K562 (cell line): ENCODE results near the gene SASH3. TPM values are rescaled to one million over a fixed set of nuclear protein-coding genes. Genes with fewer than 3 reads are reported as not detected.

Source experiments
- ATAC-seq: fragments of 200-7000 bp; cut with Tn5 transposase; 3 replicates; pipeline ENCODE4 v1.9.1; 2020; ENCODE audit warnings: moderate library complexity
- Bru-seq: library from RNA; stranded (reverse); fragments of 400-500 nt; gene quantifications from one replicate; lab custom pipeline; 2021; lab: Mats Ljungman, UMichigan
- BruChase-seq, 2 experiments: library from RNA; stranded (reverse); fragments of 400-500 nt; gene quantifications; one replicate each; lab custom pipeline; 2021; lab: Mats Ljungman, UMichigan
- BruUV-seq: library from RNA; stranded (reverse); fragments of 400-500 nt; replicated peaks from 2 replicates; lab custom pipeline; 2021; lab: Mats Ljungman, UMichigan
- CTCF ChIA-PET: fragments of 300-600 bp; formaldehyde crosslinking; extraction: SDS; loops from one replicate; lab custom pipeline; 2021; ENCODE audit warnings: low intra/inter-chr PET ratio; lab: Yijun Ruan, JAX
- POLR2A ChIA-PET: fragments of 300-600, 350-650 bp; sonication (Branson Sonifier 250); formaldehyde crosslinking; extraction: SDS; loops from one replicate; lab custom pipeline; 2021; ENCODE audit warnings: antibody characterized with exemption, inconsistent platforms; lab: Yijun Ruan, JAX
- DNase-seq, 4 experiments: peaks; one replicate each; pipeline versions ENCODE4 v3.0.0 to v3.0.0-alpha.2; 2011 to 2018; ENCODE audit warnings: low spot score in 3 of 4, mixed read lengths in 3 of 4; ENCODE audit errors: extremely low read depth in 1 of 4
- FAIRE-seq: peaks from 2 replicates; lab custom pipeline; 2011; peaks lifted over from hg19 to GRCh38; lab: Jason Lieb, UNC
- H2AFZ ChIP-seq: 2 replicates; pipeline ENCODE4 v1.6.0; 2011; ENCODE audit warnings: low read depth, low read length, control low read depth, inconsistent platforms
- H3K27ac ChIP-seq: fragments of 200-600 bp; 3 replicates; pipeline ENCODE4 v1.8.0; 2011; ENCODE audit warnings: low read depth, mild to moderate bottlenecking, control low read depth, inconsistent platforms, low read length, moderate library complexity, mixed read lengths; ENCODE audit errors: extremely low read depth
- H3K27me3 ChIP-seq, 2 experiments: fragments of 300-600 bp in 1 of 2; 2 replicates in 1 of 2; 3 replicates in 1 of 2; pipeline versions ENCODE4 v1.6.0 to v1.8.0; 2011; ENCODE audit warnings: inconsistent platforms in 2 of 2, low read length in 2 of 2, mild to moderate bottlenecking in 1 of 2, mixed read lengths in 1 of 2, moderate library complexity in 1 of 2; ENCODE audit not compliant: control insufficient read depth in 2 of 2, insufficient read depth in 2 of 2
- H3K36me3 ChIP-seq: fragments of 300-600 bp; 3 replicates; pipeline ENCODE4 v1.8.0; 2011; ENCODE audit warnings: mild to moderate bottlenecking, low read length, inconsistent platforms; ENCODE audit not compliant: control insufficient read depth, insufficient read depth
- H3K4me1 ChIP-seq, 2 experiments: fragments of 200-600 bp in 1 of 2; replicated peaks in 1 of 2; 2 replicates in 1 of 2; 3 replicates in 1 of 2; pipeline versions ENCODE4 v1.5.1 to v1.8.0; 2011; ENCODE audit warnings: inconsistent platforms in 2 of 2, low read length in 2 of 2, mild to moderate bottlenecking in 1 of 2, mixed read lengths in 1 of 2, moderate library complexity in 1 of 2; ENCODE audit not compliant: control insufficient read depth in 2 of 2, insufficient read depth in 2 of 2
- H3K4me2 ChIP-seq: 2 replicates; pipeline ENCODE4 v1.6.1; 2011; ENCODE audit warnings: low read length, control low read depth, inconsistent platforms, mixed read lengths; ENCODE audit not compliant: insufficient read depth
- H3K4me3 ChIP-seq: fragments of 200-600 bp; sonication (generic), shearing (Covaris generic); 2 replicates; pipeline ENCODE4 v1.5.1; 2016; ENCODE audit warnings: control low read depth, inconsistent platforms
- H3K79me2 ChIP-seq: fragments of 200-600 bp; 3 replicates; pipeline ENCODE4 v1.8.0; 2011; ENCODE audit warnings: low read length, inconsistent platforms; ENCODE audit not compliant: control insufficient read depth, insufficient read depth
- H3K9ac ChIP-seq, 2 experiments: 2 replicates each; pipeline versions ENCODE4 v1.6.0 to v1.6.1; 2011; ENCODE audit warnings: low read depth in 2 of 2, low read length in 2 of 2, control low read depth in 1 of 2, inconsistent platforms in 1 of 2, mild to moderate bottlenecking in 1 of 2, mixed read lengths in 1 of 2; ENCODE audit not compliant: insufficient read depth in 1 of 2
- H3K9me1 ChIP-seq: one replicate; pipeline ENCODE4 v1.6.0; 2011; ENCODE audit warnings: inconsistent platforms, mild to moderate bottlenecking, low read length, moderate library complexity; ENCODE audit not compliant: control insufficient read depth, insufficient read depth
- H3K9me3 ChIP-seq: replicated peaks from 2 replicates; pipeline ENCODE4 v1.5.1; 2011; ENCODE audit warnings: low read depth, low read length, inconsistent platforms; ENCODE audit not compliant: control insufficient read depth, insufficient read depth
- H4K20me1 ChIP-seq: replicated peaks from 2 replicates; pipeline ENCODE4 v1.6.1; 2011; ENCODE audit warnings: low read length, inconsistent platforms, mixed read lengths; ENCODE audit not compliant: control insufficient read depth, insufficient read depth
- KLF16 ChIP-seq: IDR thresholded peaks from 2 replicates; pipeline ENCODE4 v1.6.1; 2016; ENCODE audit warnings: antibody characterized with exemption
- RREB1 ChIP-seq: fragments of 250-450 bp; sonication (Bioruptor Pico); IDR thresholded peaks from 2 replicates; pipeline ENCODE4 v1.4.0; 2020
- ZNF518B ChIP-seq: fragments of 250-450 bp; sonication (Bioruptor Pico); IDR thresholded peaks from 2 replicates; pipeline ENCODE4 v1.5.0; 2021; ENCODE audit warnings: mild to moderate bottlenecking, moderate library complexity
- WGBS: fragments of 100-300 bp; shearing (Covaris generic); methylation state at CpG from one replicate; pipeline ENCODE4 v1.1.6; 2016; ENCODE audit warnings: low coverage, mixed read lengths; ENCODE audit not compliant: insufficient coverage; ENCODE audit errors: missing lambda C conversion rate; 5-methylcytosine and 5-hydroxymethylcytosine counted together
- in situ Hi-C: fragments of 300-500 bp; cut with MboI; formaldehyde crosslinking; loops from 4 replicates; pipeline ENCODE4 v1.15.0; 2018; ENCODE audit warnings: inconsistent platforms, mixed read lengths
- intact Hi-C: fragments of 100-400 bp; cut with micrococcal nuclease; formaldehyde crosslinking; loops from 2 replicates; pipeline ENCODE4 v1.14.2; 2022
- long read RNA-seq, 3 experiments: library from polyadenylated mRNA in 2 of 3; library from RNA in 1 of 3; unstranded in 2 of 3; stranded (forward) in 1 of 3; transcript quantifications; one replicate each; pipeline ENCODE4 v2.0.0, GENCODE V29; 2019 to 2022
- polyA minus RNA-seq, 3 experiments: library from RNA; depleted of rRNA, polyadenylated mRNA; stranded (reverse); fragments of >200 nt; gene quantifications; 2 replicates each; pipeline ENCODE4 v1.2.3, GENCODE V29; 2011
- polyA plus RNA-seq, 8 experiments: library from polyadenylated mRNA; depleted of rRNA in 4 of 8; stranded (reverse) in 5 of 8; unstranded in 3 of 8; fragments of >200 nt; fragmentation: Nextera tagmentation in 2 of 8; fragmentation: Illumina TruSeq in 1 of 8; extraction: Ambion mirVana in 2 of 8; extraction: Trizol in 1 of 8; gene quantifications; 2 replicates each; pipeline versions ENCODE4 v1.2.1 to v1.2.3, GENCODE V29; 2011 to 2014; ENCODE audit warnings: inconsistent platforms in 1 of 8, missing spikeins in 1 of 8
- total RNA-seq, 7 experiments: library from RNA; depleted of rRNA in 6 of 7; stranded (reverse); fragments of >200 nt in 6 of 7; fragmentation: Illumina TruSeq in 2 of 7; extraction: Trizol in 2 of 7; gene quantifications; 2 replicates each; pipeline versions ENCODE4 v1.2.1 to v1.2.3, GENCODE V29; 2011 to 2021; ENCODE audit warnings: low replicate concordance in 1 of 7
- TF ChIP-seq, protein P1 (sequence below): fragments of 150-350 bp; IDR thresholded peaks from 2 replicates; pipeline ENCODE4 v1.6.1; 2014; ENCODE audit warnings: low read depth, mild to moderate bottlenecking, low read length, borderline replicate concordance

The SASH3 gene
- total RNA-seq (2011; cell fraction: chromatin; rRNA removed; ENCODE audit: low replicate concordance) = not detected in 2 replicates
- not detected in 2 replicates for total RNA-seq (2011; cell fraction: nucleolus; rRNA removed)
- total RNA-seq (2011; cell fraction: nucleoplasm; rRNA removed) = not detected in 2 replicates
- total RNA-seq (2014; rRNA removed) (0.08 and 0.14 TPM in 2 replicates), total RNA-seq (2014; rRNA removed; fragmentation: Illumina TruSeq; extraction: Trizol) (0.06 and 0.07 TPM in 2 replicates), total RNA-seq (2015; rRNA removed; fragmentation: Illumina TruSeq; extraction: Trizol) (0.72 and 1.1 TPM in 2 replicates), total RNA-seq (2021) (0.34 and 0.35 TPM in 2 replicates), polyA plus RNA-seq (2011; rRNA removed) (0.06 and 0.08 TPM in 2 replicates), polyA plus RNA-seq (2014; fragmentation: Illumina TruSeq; extraction: Trizol) (0.10 and 0.14 TPM in 2 replicates), polyA plus RNA-seq (2014; fragmentation: Nextera tagmentation; extraction: Ambion mirVana) (under 1 TPM; 0.03 to 0.06 TPM), polyA plus RNA-seq (2014; rRNA removed) (0.08 and 0.13 TPM in 2 replicates), polyA minus RNA-seq (2011; rRNA and poly(A)+ RNA removed) (not detected in 2 replicates), Bru-seq, nascent RNA (percentile 10 among the genes with signal in this experiment), BruChase-seq, experiment 1, labeled RNA remaining after a 2-hour chase (percentile 6 among the genes with signal in this experiment), BruChase-seq, experiment 2, labeled RNA remaining after a 6-hour chase (percentile 16 among the genes with signal in this experiment)
- polyA plus RNA-seq (2011; cell fraction: cytosol; rRNA removed) = 0.04 and 0.06 TPM in 2 replicates
- polyA plus RNA-seq (2011; cell fraction: nucleus; rRNA removed) = 0.04 and 0.07 TPM in 2 replicates
- polyA plus RNA-seq (2012) = 0.21 and 0.75 TPM in 2 replicates
- polyA minus RNA-seq (2011; cell fraction: cytosol; rRNA and poly(A)+ RNA removed) = not detected in 2 replicates
- polyA minus RNA-seq (2011; cell fraction: nucleus; rRNA and poly(A)+ RNA removed) = not detected in 2 replicates
- long read RNA-seq, experiment 1 = 0 reads
- long read RNA-seq, experiment 2, partial matches to known transcripts = 0 of 1 reads
- long read RNA-seq, experiment 2, other reads (novel, unspliced or antisense) = 1 of 1 reads
- long read RNA-seq, experiment 3 = 0 reads

DNA sequence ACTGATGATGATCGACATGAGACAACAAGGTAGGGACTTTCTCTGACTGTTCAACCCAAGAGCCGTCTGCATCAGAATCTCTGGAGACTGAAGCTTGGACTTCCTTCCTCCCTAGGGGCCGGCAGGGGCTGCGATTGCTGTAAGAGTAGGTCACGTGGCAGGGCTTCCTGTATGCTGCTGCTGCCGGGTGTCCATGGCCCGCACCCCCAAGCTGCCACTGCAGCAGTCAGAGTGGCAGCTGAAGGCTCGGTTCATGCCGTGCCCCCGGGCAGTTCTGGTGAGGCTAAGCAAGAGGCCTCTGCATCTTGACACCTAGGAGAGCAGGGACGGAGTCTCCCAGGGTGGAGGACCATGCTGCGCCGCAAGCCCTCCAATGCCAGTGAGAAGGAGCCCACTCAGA is at the start of gene SASH3:
Gene SASH3, plus strand, starts transcription at position 203 of the 400 bp plus-strand sequence. Its CDS starts 149 bp downstream, at position 352.
- ATAC-seq (no peak), DNase-seq (no peak), FAIRE-seq (no peak)
- no peak within 1 kb of the TSS for H3K4me2 ChIP-seq
- H3K9me1 ChIP-seq = no peaks in the 10 kb centered on the region
- H3K79me2 ChIP-seq = no peaks in the 10 kb centered on the region
- BruUV-seq = no TSS peak
- H3K9ac ChIP-seq = no peak within 1 kb of the TSS
- no peaks in the 10 kb centered on the region for H3K27me3 ChIP-seq
- in situ Hi-C loops (no loop called here), intact Hi-C loops (no loop called here)
- H3K4me3 ChIP-seq = no peak within 1 kb of the TSS
- WGBS = 47% methylated on average over 7 of the region's 13 CpGs
- H3K4me1 ChIP-seq = peaks cover 0 to 12% of the 10 kb centered on the region in 2 experiments; a peak in 2 of 5 replicates
- ChIA-PET CTCF (no interaction called here), POLR2A (interaction anchor here (1.4 kb wide), 1 partner anchor 10 kb away, joined by 3 read pairs; no protein-coding TSS in a partner anchor)
- H4K20me1 ChIP-seq = no peaks in the 10 kb centered on the region
- H2AFZ ChIP-seq = no peak within 1 kb of the TSS
- no peaks in the 10 kb centered on the region for H3K36me3 ChIP-seq
- H3K9me3 ChIP-seq = no peaks in the 10 kb centered on the region
- H3K27ac ChIP-seq = no peak within 1 kb of the TSS
- TF ChIP-seq ZNF518B (CRISPR knock-in tag) = no peak
- TF ChIP-seq, protein P1, sequence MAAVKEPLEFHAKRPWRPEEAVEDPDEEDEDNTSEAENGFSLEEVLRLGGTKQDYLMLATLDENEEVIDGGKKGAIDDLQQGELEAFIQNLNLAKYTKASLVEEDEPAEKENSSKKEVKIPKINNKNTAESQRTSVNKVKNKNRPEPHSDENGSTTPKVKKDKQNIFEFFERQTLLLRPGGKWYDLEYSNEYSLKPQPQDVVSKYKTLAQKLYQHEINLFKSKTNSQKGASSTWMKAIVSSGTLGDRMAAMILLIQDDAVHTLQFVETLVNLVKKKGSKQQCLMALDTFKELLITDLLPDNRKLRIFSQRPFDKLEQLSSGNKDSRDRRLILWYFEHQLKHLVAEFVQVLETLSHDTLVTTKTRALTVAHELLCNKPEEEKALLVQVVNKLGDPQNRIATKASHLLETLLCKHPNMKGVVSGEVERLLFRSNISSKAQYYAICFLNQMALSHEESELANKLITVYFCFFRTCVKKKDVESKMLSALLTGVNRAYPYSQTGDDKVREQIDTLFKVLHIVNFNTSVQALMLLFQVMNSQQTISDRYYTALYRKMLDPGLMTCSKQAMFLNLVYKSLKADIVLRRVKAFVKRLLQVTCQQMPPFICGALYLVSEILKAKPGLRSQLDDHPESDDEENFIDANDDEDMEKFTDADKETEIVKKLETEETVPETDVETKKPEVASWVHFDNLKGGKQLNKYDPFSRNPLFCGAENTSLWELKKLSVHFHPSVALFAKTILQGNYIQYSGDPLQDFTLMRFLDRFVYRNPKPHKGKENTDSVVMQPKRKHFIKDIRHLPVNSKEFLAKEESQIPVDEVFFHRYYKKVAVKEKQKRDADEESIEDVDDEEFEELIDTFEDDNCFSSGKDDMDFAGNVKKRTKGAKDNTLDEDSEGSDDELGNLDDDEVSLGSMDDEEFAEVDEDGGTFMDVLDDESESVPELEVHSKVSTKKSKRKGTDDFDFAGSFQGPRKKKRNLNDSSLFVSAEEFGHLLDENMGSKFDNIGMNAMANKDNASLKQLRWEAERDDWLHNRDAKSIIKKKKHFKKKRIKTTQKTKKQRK = no peak
- no peak for TF ChIP-seq RREB1 (CRISPR knock-in tag)
- TF ChIP-seq KLF16 = no peak
